Breast epithelium (tissue), 3 donors: ENCODE measurements around the gene LPP.

Source experiments
- POLR2A ChIP-seq: fragments of 450-650 bp; IDR thresholded peaks from one replicate; pipeline ENCODE4 v1.6.1; 2016; ENCODE audit warnings: antibody characterized with exemption, mild to moderate bottlenecking, moderate library complexity
- POLR2AphosphoS5 ChIP-seq, 3 donors: sonication (generic); formaldehyde crosslinking; IDR thresholded peaks; one replicate each; pipeline ENCODE4 v1.6.1; 2017; ENCODE audit warnings: antibody characterized with exemption in 3 of 3
- TF ChIP-seq, protein P1 (sequence below), 3 donors: fragments of 450-650 bp; IDR thresholded peaks; one replicate each; pipeline ENCODE4 v1.5.1; 2016 to 2017; ENCODE audit warnings: antibody characterized with exemption in 3 of 3, mild to moderate bottlenecking in 3 of 3, moderate library complexity in 3 of 3

DNA sequence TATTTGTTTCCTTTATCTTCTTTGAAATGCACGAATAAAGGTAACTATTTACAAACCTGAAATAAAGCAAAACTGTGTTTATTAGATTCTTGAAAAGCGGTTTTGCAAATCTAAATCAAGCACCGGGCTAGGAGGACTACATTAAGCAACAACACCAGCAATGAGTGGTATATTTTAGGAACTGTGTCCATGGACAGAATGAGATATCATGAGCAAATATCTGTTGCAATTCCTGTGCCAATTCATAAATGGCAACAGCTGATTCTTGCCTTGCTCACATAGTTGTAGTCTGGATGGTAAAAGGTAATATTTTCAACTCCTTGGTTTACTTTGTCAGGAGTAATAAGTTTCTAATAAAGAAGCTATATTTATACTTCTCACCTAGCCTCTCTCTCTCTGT, 403.3 kb downstream of the LPP start:
- TF ChIP-seq, protein P1, sequence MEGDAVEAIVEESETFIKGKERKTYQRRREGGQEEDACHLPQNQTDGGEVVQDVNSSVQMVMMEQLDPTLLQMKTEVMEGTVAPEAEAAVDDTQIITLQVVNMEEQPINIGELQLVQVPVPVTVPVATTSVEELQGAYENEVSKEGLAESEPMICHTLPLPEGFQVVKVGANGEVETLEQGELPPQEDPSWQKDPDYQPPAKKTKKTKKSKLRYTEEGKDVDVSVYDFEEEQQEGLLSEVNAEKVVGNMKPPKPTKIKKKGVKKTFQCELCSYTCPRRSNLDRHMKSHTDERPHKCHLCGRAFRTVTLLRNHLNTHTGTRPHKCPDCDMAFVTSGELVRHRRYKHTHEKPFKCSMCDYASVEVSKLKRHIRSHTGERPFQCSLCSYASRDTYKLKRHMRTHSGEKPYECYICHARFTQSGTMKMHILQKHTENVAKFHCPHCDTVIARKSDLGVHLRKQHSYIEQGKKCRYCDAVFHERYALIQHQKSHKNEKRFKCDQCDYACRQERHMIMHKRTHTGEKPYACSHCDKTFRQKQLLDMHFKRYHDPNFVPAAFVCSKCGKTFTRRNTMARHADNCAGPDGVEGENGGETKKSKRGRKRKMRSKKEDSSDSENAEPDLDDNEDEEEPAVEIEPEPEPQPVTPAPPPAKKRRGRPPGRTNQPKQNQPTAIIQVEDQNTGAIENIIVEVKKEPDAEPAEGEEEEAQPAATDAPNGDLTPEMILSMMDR (IDR thresholded peaks at IDR 0.05): no peak
- TF ChIP-seq POLR2AphosphoS5 (IDR thresholded peaks at IDR 0.05) (no peak), POLR2A (no peak)
